GM18526 (cell line): Measurements from ENCODE around the gene SRI.

Source experiments
- POLR2A ChIP-seq: IDR thresholded peaks from 3 replicates; pipeline ENCODE4 v1.6.1; 2011; ENCODE audit not compliant: insufficient read length; ENCODE audit errors: extremely low read depth

SRI gene

GRCh38 chr7:88205179-88205578 lies 14.7 kb downstream of the SRI start:
- no peak for TF ChIP-seq POLR2A

- no peak for TF ChIP-seq POLR2A
These were observed 15.2 kb downstream of the SRI start for GRCh38 chr7:88204525-88205110.

- no peak for TF ChIP-seq POLR2A
These were observed 16.4 kb downstream of the SRI start for GRCh38 chr7:88203401-88203800.

GRCh38 chr7:88202799-88203198 lies 17.0 kb downstream of the SRI start:
- TF ChIP-seq POLR2A: no peak

- no peak for TF ChIP-seq POLR2A
These were observed 17.6 kb downstream of the SRI start for GRCh38 chr7:88202278-88202677.

- TF ChIP-seq POLR2A: no peak
These were observed 18.5 kb downstream of the SRI start for GRCh38 chr7:88201305-88201704.

- TF ChIP-seq POLR2A: no peak
These were observed 19.0 kb downstream of the SRI start for GRCh38 chr7:88200789-88201188.

GRCh38 chr7:88200261-88200660 lies 19.6 kb downstream of the SRI start:
- no peak for TF ChIP-seq POLR2A

- no peak for TF ChIP-seq POLR2A
These were observed 27.9 kb downstream of the SRI start for GRCh38 chr7:88191911-88192310.

- TF ChIP-seq POLR2A: no peak
These were observed 34.2 kb downstream of the SRI start for GRCh38 chr7:88185650-88186049.

- no peak for TF ChIP-seq POLR2A
These were observed 35.0 kb downstream of the SRI start for GRCh38 chr7:88184848-88185304.

- no peak for TF ChIP-seq POLR2A
These were observed 36.8 kb downstream of the SRI start for GRCh38 chr7:88183051-88183450.

- TF ChIP-seq POLR2A: no peak
These were observed 43.6 kb downstream of the SRI start for GRCh38 chr7:88176190-88176589.

GRCh38 chr7:88172842-88173241 lies 47.0 kb downstream of the SRI start:
- no peak for TF ChIP-seq POLR2A

- TF ChIP-seq POLR2A: no peak
These were observed 50.0 kb downstream of the SRI start for GRCh38 chr7:88169717-88170320.

- TF ChIP-seq POLR2A: no peak
These were observed 52.1 kb downstream of the SRI start for GRCh38 chr7:88167721-88168120.

GRCh38 chr7:88167223-88167622 lies 52.6 kb downstream of the SRI start:
- no peak for TF ChIP-seq POLR2A
